ENCODE measurements around the gene HAUS7.

Gene HAUS7

GRCh38 chrX:153457136-153457825 is 13.1 kb downstream of the HAUS7 start:
- no peak for DNase-seq (ENCODE audit: low read depth in 2 of 3, low spot score in 1 of 3)

GRCh38 chrX:153456704-153457103 is 13.7 kb downstream of the HAUS7 start:
- DNase-seq (ENCODE audit: low read depth in 2 of 3, low spot score in 1 of 3): no peak

- DNase-seq (ENCODE audit: low read depth in 2 of 3, low spot score in 1 of 3): no peak
Measured at GRCh38 chrX:153456161-153456560, 14.2 kb downstream of the HAUS7 start.

- no peak for DNase-seq (ENCODE audit: low read depth in 2 of 3, low spot score in 1 of 3)
Measured at GRCh38 chrX:153455571-153455970, 14.8 kb downstream of the HAUS7 start.

- no peak for DNase-seq (ENCODE audit: low read depth in 2 of 3, low spot score in 1 of 3)
Measured at GRCh38 chrX:153454901-153455550, 15.3 kb downstream of the HAUS7 start.

- DNase-seq (ENCODE audit: low read depth in 2 of 3, low spot score in 1 of 3): no peak
Measured at GRCh38 chrX:153450949-153451277, 19.5 kb downstream of the HAUS7 start.

GRCh38 chrX:153450114-153450948 is 20.0 kb downstream of the HAUS7 start:
- DNase-seq (ENCODE audit: low read depth in 2 of 3, low spot score in 1 of 3): no peak

- DNase-seq (ENCODE audit: low read depth in 2 of 3, low spot score in 1 of 3): no peak
Measured at GRCh38 chrX:153449368-153450113, 20.8 kb downstream of the HAUS7 start.

GRCh38 chrX:153448556-153449367 is 21.6 kb downstream of the HAUS7 start:
- no peak for DNase-seq (ENCODE audit: low read depth in 2 of 3, low spot score in 1 of 3)

- no peak for DNase-seq (ENCODE audit: low read depth in 2 of 3, low spot score in 1 of 3)
Measured at GRCh38 chrX:153447581-153447960, 22.8 kb downstream of the HAUS7 start.

- DNase-seq (ENCODE audit: low read depth in 2 of 3, low spot score in 1 of 3): no peak
Measured at GRCh38 chrX:153446950-153447580, 23.3 kb downstream of the HAUS7 start.

GRCh38 chrX:153446636-153446936 is 23.8 kb downstream of the HAUS7 start:
- DNase-seq (ENCODE audit: low read depth in 2 of 3, low spot score in 1 of 3): no peak

- no peak for DNase-seq (ENCODE audit: low read depth in 2 of 3, low spot score in 1 of 3)
Measured at GRCh38 chrX:153445856-153446635, 24.3 kb downstream of the HAUS7 start, which contains the start of gene TREX2. Gene TREX2, minus strand, starts transcription at chrX:153446056. Its CDS starts 626 bp downstream, at chrX:153445430.

- DNase-seq (ENCODE audit: low read depth in 2 of 3, low spot score in 1 of 3): no peak
Measured at GRCh38 chrX:153445106-153445855, 25.1 kb downstream of the HAUS7 start.

- DNase-seq (ENCODE audit: low read depth in 2 of 3, low spot score in 1 of 3): no peak
Measured at GRCh38 chrX:153444333-153445011, 25.9 kb downstream of the HAUS7 start.

- no peak for DNase-seq (ENCODE audit: low read depth in 2 of 3, low spot score in 1 of 3)
Measured at GRCh38 chrX:153443476-153444332, 26.7 kb downstream of the HAUS7 start.

GRCh38 chrX:153442463-153442862 is 27.9 kb downstream of the HAUS7 start:
- no peak for DNase-seq (ENCODE audit: low read depth in 2 of 3, low spot score in 1 of 3)
